Stimulated activated CD8-positive, alpha-beta memory T cell treated with anti-CD3 and anti-CD28 coated beads, Interleukin-7, amount 100 ng/mL, for 48 hours (primary cell): Measurements from ENCODE around the gene SFN.
"Not testable (repeated sequence)": the region's sequence is repeated elsewhere in the genome, so short reads cannot be mapped to it uniquely, and the experiment has no call there.

ENCODE experiments used
- DNase-seq, 2 donors: peaks; one replicate each; pipeline ENCODE4 v3.0.0-alpha.2; 2020; ENCODE audit warnings: low read depth in 1 of 2; ENCODE audit errors: extremely low read depth in 1 of 2

SFN gene

DNA sequence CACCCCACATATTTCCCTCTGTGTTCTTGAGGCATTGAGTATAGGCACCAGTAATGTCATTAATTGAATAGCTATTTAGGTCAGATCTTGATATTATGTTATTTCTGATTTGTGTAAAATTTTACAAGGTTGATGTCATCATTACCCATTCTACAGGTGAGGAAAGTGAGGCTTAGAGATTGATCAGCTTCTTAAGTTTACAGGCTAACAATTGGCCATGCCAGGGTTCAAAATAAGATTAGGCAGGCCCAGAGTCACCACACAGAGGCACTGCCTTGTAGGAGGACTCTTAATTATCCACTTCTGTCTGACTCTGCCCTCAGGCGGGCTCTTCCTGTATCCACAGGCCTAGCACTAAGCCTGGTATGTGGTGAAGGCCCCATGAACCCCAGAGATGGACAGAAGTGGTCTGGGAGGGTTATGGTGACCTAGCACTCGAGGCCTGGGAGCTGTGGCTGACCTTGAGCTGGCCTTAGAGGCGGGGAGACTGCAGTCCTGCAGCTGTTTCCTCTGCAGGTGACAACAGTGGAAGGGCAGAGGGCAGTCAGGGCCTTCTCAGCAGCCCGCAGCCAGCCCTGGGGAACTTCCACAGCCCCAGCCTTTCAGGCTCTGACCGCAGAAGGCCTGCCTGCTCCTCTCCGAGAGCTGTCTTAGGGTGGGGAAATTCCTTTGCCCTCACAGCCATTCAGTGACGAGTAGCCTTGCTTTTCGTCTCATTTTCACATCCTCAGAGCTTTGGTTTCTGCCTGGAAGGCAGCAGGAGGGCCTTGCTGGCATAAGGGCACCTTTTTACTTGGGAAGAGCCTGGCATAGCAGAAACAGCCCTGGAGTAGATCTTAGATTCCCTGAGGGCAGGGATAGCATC lies 24.2 kb upstream of the SFN start:
- peak in 1 of 2 donors; percentile 48 for DNase-seq

DNA sequence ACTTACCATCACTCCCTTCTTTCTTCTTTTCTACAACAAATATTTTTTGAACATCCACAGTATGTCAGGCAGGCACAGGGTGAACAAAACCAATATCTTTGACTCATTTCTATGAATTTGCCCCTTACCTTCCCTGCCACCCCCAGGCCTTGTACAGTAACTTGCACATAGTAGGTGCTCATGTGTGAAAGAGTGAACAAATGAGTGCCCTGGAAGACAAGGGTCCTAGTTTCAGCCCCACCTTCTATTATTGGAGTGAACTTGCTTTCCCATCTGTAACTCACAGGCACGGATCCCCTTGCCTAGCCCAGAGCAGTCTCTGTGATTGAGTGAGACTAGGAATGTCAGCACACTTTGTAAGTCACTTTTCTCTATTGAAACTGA lies 23.6 kb upstream of the SFN start:
- no peak for DNase-seq

DNA sequence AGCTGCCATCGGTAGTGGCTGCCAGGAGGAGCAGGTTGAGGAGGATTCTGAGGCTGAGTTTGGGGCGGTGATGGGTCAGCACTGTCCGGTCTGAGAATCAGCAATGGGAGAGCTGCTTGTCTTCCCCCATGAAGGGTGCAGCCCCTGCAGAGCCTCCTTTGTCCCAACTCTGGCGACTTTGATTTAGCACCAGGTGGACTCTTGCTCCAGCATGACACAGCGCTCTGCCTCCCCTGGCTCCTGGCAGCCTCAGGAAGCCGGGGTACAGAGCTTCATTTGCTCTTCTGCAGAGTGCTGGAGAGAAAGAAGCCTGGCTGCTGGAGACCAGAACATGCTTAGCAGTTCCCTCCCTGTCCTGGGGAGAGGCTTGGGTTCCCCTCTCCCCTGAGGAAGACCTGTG lies 23.2 kb upstream of the SFN start:
- no peak for DNase-seq

DNA sequence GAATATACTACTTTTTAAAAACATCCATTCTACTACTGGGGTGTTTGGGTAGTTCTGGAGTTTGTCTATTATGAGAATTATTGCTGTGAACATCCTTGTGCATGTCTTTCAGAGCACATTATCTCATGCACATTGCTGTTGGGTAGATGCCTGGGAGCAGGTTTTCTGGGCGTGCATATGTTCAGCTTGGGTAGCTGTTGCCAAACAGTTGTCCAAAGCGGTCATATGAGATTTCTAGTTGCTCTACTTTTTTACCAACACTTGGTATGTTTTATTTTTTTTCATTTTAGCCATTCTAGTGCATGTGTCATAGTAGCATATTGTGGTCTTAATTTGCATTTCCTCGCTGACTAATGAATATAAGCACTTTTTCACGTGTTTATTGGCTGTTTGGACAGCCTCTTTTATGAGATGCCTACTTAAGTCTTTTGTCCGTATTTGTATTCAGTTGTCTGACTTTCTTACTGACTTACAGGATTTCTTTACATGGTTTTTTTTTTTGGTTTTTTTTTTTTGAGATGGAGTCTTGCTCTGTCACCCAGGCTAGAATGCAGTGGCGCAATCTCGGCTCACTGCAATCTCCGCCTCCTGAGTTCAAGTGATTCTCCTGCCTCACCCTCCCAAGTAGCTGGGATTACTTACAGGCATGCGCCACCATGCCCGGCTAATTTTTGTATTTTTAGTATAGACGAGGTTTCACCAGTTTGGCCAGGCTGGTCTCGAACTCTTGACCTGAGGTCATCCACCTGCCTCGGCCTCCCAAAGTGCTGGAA lies 18.3 kb upstream of the SFN start:
- DNase-seq, result no peak

DNA sequence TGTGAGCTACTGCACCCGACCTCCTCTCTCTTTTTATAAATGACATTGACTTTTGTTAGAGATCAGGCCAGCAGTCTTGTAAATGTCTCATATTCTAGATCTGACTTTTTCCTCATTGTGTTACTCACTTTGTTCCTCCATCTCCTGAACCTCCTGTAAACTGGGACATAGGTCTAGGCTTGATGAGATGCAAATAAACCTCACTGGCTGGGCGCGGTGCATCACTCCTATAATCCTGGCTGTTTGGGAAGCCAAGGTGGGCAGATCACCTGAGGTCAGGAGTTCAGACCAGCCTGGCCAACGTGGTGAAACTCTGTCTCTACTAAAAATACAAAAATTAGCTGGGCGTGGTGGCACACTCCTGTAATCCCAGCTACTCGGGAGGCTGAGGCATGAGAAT lies 15.1 kb upstream of the SFN start:
- not testable (repeated sequence) for DNase-seq

DNA sequence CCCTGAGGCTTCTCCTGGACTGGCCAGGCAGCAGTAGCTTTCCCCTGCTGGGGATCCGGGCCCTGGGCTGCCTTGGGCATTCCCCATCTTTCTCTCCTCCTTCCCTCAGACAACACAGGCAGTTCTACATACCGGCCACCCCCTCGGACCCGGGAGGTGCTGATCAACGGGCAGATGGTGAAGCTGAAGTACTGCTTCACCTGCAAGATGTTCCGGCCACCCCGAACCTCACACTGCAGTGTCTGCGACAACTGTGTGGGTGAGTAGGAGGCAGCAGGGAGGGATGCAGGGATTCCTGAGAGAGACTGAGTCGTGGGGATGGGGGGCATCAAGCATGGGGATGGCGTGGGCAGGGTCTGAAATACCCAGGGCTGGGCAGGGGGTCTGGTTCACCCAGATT lies 14.4 kb upstream of the SFN start:
- DNase-seq, result no peak

DNA sequence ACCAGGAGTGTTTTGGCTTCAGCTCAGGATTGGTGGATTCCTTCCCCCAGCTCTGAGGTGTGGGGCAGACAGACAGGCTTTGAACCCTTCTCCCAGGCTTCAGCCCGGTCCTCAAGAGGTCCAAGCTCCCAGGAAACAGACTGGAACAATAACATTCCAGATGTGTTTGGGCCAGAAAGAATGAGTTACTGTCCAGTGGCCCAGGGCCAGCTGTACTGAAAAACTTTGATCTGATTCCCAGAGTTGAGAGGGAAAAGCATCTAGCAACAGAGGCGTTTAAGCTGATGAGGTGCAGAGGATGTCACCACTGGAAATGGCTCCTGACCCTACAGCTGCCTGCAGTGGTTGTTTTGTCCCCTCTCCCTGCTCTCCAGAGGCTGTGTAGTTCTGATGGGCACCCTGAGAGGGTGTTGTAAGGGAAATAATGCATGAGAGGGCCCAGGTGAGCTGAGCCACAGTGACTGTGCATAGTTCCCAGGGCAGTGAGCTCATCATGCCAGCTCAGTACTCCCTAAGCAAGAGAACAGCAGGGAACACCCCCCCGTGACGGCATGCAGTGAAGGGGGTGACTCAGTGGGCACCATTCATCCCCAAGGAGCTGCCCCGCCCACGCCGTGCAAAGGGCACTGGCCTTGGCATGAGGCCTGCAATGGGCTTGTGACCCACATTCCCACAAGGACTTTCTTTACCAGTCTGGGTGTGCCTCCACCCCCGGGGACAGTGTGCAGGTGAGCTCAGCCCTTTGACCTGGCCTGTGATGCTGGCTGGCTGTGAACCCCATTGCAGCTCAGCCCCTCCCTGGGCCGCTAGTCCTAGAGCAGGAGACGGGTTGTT lies 13.8 kb upstream of the SFN start:
- no peak for DNase-seq

DNA sequence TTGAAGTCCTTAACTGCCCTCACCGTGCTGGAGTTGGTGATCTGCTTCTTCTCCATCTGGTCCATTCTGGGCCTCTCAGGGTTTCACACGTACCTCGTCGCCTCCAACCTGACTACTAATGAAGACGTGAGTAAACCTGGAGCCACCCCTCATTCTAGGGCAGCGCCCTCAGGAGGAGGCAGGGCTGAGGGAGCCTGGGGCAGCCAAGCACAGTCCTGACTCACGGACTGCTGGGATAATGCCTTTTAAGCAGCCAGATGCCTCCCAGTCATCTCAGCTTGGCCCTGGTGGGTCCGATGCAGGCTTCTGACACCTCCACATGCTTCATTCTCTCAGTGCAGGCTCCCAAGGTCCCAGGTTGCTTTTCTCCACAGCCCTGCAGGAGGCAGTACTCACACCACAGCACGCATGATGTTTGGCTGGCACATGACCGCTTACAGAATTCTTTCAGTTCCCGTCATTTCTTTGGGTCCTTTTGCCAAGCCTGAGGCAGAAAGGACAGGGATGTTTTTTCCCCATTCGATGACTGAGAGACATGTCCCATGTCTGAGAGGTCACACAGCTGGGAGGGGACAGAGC lies 11.8 kb upstream of the SFN start:
- DNase-seq, result no peak

DNA sequence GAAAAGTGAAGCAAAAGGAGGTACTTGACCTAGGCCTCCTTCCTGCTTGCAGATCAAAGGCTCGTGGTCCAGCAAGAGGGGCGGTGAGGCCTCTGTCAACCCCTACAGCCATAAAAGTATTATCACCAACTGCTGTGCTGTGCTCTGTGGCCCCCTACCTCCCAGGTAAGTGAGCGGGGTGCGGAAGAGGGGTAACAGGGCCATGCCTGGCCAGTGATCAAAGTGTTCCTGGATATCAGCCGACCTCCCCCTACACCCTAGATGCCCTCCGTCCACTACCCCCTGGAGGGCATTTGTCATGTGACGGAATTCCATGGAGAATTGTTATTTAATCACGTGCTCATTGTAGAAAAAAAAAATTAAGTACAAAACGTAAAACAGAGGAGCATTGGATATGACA lies 10.2 kb upstream of the SFN start:
- no peak for DNase-seq

DNA sequence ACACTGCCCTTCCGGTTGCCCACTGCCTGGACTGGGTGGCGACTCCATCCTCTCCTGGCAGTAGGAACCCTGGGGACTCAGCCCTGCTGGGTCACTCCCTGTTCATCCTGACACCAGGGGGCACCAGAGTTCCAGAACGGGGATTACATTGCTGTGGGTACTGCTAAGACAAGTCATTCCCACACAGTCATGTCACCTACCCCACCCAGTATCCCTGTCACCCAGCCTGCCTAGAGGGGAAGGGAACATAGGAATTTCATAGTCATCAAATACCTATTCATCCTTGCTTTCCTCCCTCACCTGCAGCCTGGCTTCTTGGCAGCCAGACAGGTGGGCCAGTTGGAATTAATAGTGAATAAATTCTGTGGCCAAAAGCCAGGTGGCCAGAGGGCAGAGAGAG lies 9.8 kb upstream of the SFN start:
- DNase-seq, result peak in 1 of 2 donors; percentile 71

DNA sequence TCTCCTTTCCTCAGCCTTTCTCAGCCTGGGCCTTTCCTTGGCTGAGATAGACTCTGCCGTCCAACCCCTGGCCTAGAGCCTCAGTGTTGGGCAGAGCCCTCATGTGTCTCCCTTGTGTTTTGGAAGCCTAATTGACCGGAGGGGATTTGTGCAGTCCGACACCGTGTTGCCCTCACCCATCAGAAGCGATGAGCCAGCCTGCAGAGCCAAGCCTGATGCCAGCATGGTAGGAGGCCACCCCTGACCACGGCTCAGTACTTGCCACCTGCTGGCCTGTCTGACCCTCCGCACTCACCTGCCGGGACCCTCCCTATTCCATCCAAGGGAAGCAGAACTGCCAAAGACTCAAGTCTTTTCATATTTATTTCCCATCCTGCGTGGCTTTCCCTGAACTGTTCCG lies 9.3 kb upstream of the SFN start:
- DNase-seq, result no peak

DNA sequence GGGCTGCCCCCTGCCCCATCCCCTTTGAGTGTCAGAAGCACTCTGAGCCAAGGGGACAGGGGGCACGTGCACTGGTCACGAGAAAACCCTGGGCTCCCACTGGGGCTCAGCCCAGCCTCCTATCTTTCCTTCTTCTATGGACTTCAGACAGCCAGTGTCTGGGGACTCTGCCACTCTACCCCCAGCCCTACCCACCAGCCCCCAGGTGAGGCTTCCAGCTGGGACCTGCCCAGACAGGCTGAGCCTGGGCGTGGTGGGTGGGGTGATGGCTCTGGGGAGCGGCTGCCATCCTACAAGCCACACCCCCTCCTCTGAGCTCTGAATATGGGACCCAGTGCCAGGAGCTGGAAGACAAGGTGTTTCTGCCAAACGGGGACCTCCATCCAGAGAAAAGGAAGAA lies 8.0 kb upstream of the SFN start:
- no peak for DNase-seq

DNA sequence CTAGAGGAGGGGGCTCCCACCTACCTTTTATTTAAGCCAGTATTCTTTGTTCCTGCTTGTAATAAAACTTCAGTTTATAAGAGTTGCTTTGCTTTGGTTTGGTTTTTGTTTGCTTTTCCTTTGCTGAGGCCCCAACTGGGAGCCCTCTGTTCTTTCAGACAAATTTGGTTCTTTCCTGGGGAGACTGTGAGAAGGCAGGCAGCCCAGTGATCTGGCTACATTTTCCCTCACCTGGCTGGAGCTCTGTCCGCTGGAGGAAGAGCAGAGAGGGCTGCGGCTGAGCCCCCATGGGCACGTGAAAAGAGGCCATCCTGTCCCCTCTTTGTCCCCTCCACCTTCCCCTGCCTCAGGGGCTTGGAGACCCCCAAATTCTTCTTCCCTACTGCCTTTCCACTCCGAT lies 7.3 kb upstream of the SFN start:
- no peak for DNase-seq

DNA sequence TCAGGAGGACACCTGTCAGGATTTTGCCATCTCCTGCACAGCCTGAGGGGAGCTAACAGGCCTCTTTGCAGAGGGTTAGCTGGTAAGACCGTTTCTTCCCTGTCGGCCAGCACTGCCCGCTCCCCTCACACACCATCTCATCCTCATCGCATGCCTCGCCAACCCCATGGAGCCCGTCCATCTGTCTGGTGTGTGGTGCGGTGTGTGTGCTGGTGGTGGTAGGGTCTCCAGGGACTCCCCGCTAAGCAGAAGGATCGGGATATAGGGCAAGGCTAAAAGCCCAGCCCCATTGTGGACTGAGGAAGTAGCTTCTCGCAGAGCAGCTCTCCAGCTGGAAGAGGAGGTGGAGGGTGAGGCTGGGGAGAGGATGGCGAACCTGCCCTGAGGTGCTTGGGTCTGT lies 6.8 kb upstream of the SFN start:
- DNase-seq, result no peak

DNA sequence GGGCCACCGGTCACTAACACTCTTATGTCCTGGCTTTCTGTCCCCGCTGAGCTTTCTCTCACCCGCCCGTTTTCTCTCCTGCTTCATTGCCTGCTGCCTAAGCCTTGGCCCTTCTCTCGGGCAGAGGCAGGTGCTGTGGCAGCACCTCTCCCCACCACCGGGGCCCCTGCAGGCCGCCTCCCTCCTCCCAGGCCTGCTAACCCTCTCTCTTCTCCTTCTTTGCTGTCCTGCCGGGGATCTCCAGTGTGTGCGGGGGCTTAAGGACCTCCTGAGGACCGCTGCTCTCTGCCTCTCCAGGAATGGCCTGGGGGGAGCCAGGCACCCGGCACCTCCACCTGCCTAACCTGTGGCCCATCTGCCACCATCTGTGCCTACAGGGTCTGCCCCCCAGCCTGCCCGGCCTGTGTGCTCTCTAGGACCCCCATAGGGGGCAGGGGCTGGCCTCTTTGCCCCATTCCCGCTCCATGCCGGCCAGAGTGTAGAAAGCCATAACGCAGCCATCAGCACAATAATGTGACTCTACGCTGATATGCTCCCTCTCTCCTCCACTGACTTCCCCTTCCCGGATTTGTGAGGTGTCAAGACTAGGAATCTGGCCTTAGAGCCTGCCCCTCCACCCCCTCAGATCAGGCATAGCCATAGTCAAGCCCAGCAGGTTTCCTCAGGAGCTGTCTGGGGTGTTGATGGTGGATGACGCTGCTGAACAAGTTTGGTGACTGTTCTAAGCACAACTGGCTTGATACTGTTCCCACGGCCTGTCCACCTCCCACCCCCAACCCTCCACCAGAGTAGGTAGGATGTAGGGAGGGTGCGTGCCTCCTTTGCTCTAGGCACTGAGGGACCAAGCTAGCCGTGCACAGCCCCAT lies 6.1 kb upstream of the SFN start:
- DNase-seq, result no peak

DNA sequence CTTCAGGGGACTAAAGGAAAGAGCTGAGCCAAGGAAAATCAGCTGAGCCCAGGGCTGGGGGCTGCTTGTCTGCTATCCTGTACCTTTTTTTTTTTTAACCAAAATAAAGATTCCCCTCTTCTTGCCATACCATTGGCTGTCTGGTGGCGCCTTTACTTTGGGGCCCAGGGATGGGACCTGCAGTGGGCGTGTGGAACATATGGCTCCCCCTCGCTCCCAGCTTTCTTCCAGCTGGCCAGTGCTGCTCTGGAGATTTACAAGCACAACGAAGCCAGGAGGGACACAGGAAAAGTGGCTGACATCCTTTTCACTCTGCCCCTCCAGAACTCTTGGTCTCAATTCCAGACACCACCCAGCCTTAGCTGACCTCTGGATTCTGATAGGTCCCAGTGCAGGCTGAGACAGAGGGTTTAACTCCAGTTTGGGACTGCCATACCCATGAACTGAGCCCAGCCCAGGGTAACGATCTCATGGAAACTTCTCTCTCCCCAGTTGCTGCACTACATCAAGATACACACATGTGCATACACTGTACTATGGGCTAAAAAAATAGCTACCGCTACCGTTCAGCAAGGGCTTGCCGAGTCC lies 5.4 kb upstream of the SFN start:
- DNase-seq, result no peak

DNA sequence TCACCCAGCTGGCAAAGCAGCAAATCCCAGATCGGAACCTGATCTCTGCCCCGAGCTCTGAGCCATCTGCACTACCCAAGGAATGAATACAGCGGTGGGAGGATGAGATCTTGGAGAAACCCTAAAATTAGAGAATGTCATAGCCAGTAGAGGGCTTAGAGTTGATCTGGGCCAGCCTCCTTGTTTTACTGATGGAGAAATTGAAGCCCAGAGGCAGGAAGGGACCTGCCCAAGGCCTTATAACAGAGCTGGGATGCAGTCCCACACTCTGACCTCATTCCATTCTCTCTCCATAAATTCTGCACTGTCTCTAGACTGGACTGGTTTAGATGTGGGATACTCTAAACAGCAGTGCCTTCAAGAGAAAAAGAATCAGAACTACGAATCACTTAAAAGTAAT lies 4.8 kb upstream of the SFN start:
- DNase-seq, result no peak

DNA sequence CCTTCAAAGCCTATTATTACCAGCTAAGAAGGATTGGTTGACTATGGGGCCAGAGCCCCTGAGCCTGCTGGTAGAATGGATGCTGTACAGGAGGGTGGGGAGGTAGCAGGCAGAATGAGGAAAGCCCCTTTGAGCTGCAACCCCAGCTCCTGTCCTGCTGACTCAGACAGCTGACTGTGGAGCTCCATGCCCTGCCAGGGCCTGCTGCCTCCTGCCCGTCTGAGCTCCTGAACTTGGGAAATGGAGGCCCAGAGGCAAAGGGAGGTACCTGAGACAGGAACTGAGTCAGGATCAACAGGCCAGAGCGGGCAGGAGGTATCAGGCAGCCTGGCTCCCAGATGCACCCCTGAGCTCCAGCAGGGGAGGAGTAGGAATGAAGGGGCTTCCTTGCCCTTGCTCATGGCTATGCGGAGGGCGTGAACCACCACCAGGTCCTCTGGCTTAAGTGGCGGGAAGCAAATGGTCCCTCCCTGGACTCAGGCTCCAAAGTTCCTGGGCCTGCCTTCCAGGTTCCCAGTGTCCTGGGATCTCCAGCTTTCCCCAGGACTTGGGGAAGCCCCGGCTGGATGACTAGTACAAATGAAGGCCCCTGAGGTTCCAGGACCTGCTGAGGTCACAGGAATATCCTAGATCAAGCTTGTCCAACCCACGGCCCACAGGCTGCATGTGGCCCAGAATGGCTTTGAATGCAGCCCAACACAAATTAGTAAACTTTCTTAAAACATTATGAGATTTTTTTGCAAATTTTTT lies 3.9 kb upstream of the SFN start:
- DNase-seq, result no peak

DNA sequence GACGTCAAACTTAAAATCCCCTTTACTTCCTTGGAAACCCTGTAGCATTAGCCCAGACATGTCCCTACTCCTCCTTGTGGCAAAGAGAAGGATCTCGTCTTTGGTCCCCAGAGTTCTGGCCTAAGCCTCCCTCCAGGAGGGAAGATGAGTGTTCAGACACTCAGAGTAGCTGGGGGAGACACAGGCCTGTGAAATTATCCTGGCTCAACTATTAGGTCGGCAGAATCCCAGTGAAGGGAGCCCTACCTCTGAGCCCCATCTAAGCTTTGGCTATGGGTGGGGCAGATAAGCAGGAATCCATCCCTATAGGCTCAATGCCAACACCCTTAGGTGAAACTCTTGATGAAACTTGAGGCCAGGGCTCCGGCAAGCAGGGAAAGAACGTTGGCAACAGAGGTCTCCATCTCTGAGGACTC lies 1.7 kb upstream of the SFN start:
- no peak for DNase-seq
